Daoy (cell line): ENCODE results near the gene RAB42. TPM values are rescaled to one million over a fixed set of nuclear protein-coding genes. Genes with fewer than 3 reads are reported as not detected.

Source experiments
- total RNA-seq: library from RNA; depleted of rRNA; stranded (reverse); fragments of >200 nt; shearing (Covaris generic); gene quantifications from 2 replicates; pipeline ENCODE4 v1.2.3, GENCODE V29; 2014; rRNA removed

RAB42 gene
- total RNA-seq, 1 experiment from 2014 or later: 6.4 TPM

Other genes starting within 250 kb of the RAB42 start
- gene PHACTR4, start 222.5 kb upstream of the RAB42 start, total RNA-seq: 10.9 and 12.2 TPM in 2 replicates
- gene RCC1, start 86.2 kb upstream of the RAB42 start, total RNA-seq: 81.5 and 96.8 TPM in 2 replicates
- gene TRNAU1AP, start 39.2 kb upstream of the RAB42 start, total RNA-seq: 27.3 and 40.7 TPM in 2 replicates
- 54.5 and 55.2 TPM in 2 replicates for gene TAF12, start 50.8 kb downstream of the RAB42 start, total RNA-seq
- not detected in 2 replicates for gene RNU11, start 56.3 kb downstream of the RAB42 start, total RNA-seq
- 3.9 and 9.1 TPM in 2 replicates for gene GMEB1, start 76.5 kb downstream of the RAB42 start, total RNA-seq
- 39.1 and 56.5 TPM in 2 replicates for gene YTHDF2, start 144.7 kb downstream of the RAB42 start, total RNA-seq
- 0.21 and 0.34 TPM in 2 replicates for gene OPRD1, start 219.9 kb downstream of the RAB42 start, total RNA-seq